ENCODE measurements around the gene SLC22A23.
A peak's percentile ranks its signal among the peaks of the same experiment; 100 is the strongest.

The SLC22A23 gene

DNA sequence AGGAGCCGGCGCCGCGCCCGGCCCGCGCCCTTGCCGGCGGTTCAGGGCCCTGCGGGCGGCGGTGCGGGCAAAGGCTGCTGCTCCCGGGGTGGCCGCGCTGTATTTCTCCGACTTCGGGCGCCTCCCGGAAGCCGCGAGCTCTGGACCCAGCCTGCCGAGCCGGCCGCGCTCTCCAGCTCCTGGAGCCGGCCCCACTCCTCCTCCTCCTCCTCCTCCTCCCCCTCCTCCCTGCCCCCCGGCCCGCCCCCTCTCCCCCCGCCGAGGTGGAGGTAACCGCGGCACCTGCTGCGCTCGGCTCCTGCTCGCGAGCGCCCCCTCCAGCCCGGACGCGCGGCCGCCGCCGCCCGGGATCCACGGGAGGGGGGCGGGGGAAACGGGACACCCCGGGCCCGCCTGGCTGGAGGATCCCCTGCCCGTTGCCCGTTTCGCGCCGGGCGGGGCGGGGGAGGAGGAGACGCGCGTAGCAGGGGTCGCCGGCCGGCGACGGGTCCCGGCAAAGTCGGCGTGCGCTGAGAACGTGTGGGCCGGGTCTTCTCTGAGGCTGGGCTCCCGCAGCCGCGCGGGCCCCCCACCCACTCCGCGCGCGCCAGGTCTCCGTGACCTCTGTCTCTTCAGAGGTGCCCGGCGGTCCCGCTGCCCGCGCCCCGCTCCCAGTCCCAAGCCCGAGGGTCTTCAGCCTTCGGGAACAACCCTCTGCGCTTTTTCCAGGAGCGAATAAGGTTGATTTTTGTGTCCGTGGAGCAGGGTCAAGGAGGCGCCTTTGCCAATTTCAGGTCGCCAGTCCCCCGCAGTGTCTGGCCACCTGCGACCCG, at the start of gene SLC22A23:
Gene SLC22A23 (minus strand): TSS at position 153 of the 812 bp plus-strand sequence. CDS start 491 bp downstream, outside the sequence.
- FAIRE-seq (no peak), DNase-seq (ENCODE audit: insufficient read length, low spot score) (peak; percentile 78)
- peak; percentile 46 for TF ChIP-seq CTCF (IDR thresholded peaks at IDR 0.05; ENCODE audit: insufficient read depth, missing control alignments)

DNA sequence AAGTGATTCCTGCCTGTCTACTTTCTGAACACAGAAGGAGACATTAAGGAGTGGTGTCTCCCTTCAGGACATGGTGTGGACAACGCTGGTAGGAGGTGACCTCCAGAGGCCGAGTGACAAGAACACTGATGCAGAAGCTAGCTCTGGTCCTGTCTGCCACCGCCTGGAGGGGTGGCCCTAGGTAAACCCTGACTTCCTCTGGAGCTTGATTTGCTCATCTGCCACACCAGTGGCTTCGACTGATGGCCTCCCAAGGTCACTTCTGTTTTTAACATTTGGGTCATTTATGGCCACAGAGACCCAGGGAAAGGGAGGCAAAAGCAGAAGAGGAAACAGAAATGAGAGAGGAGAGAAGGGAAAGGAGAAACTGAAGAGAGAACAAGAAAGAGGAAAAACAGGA, 49.4 kb upstream of the SLC22A23 start:
- DNase-seq (ENCODE audit: insufficient read length, low spot score) (no peak), FAIRE-seq (no peak)
- TF ChIP-seq CTCF (IDR thresholded peaks at IDR 0.05; ENCODE audit: insufficient read depth, missing control alignments) = no peak

GRCh38 chr6:3504938-3505805, 48.3 kb upstream of the SLC22A23 start:
- DNase-seq (ENCODE audit: insufficient read length, low spot score) (no peak), FAIRE-seq (no peak)
- TF ChIP-seq CTCF (IDR thresholded peaks at IDR 0.05; ENCODE audit: insufficient read depth, missing control alignments) = no peak

DNA sequence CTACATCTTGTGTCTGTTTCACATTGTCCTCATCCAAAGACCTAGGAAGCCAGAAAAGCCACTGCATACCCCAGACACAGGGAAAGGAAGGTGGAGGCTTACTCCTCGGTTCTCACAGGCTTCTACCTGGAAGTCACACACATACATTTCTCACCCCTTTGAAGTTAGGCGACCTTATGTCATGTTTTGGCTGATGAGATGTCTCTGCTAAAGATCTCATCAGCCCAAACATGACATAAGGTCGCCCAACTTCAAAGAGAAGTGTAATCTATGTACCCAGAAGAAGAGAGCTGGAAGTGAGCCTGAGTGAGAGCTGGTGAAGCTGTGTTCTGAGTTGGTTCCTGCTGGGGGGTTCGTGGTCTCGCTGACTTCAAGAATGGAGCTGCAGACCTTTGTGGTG, 47.5 kb upstream of the SLC22A23 start:
- FAIRE-seq (no peak), DNase-seq (ENCODE audit: insufficient read length, low spot score) (no peak)
- no peak for TF ChIP-seq CTCF (IDR thresholded peaks at IDR 0.05; ENCODE audit: insufficient read depth, missing control alignments)

DNA sequence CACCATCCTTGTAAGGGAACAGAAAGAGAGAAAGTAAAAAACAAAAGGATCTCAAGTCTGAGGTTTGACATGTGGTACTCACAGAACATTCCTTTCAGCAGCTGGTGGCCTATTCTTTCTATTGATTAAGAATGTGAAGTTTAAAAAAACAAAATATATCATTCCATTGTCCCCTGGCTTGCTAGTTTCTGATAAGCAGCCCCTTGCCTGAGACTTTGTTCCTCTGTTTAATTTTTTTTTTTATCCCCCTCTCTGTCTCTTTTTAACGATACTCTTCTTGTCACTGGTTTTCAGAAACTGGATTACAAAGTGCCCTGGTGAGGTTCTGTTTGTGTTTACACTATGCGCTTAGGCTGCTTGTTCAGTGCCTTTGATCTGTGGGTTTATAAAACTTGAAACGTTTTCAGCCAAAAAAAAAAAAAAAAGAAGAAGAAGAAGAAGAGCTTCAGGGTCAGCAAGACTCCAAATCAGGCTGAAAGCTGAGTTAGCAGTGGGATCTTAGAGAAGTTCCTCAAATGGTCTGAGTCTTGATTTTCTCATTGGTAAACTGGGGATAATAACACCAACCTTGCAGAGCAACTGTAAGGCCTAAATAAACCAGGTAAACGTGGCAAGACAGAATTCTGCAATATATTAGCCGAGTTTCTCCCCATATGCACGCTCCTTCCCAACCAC, 45.1 kb upstream of the SLC22A23 start:
- no peak for FAIRE-seq
- no peak for DNase-seq (ENCODE audit: insufficient read length, low spot score)
- no peak for TF ChIP-seq CTCF (IDR thresholded peaks at IDR 0.05; ENCODE audit: insufficient read depth, missing control alignments)

GRCh38 chr6:3500262-3501014, 43.6 kb upstream of the SLC22A23 start:
- no peak for FAIRE-seq

More at GRCh38 chr6:3500262-3501014, 43.6 kb upstream of the SLC22A23 start:
- no peak for TF ChIP-seq CTCF (IDR thresholded peaks at IDR 0.05; ENCODE audit: insufficient read depth, missing control alignments)
- no peak for DNase-seq (ENCODE audit: insufficient read length, low spot score)

All from D721Med (cell line).